Ascending aorta (tissue), 2 donors: Measurements from ENCODE around the gene GMCL2. TPM values are rescaled to one million over a fixed set of nuclear protein-coding genes. Genes with fewer than 3 reads are reported as not detected.

ENCODE experiments used
- DNase-seq, 2 donors: peaks; one replicate each; pipeline ENCODE4 v3.0.0-alpha.2; 2019; ENCODE audit warnings: low spot score in 2 of 2
- H3K27ac ChIP-seq, 2 donors: fragments of 200-600 bp; sonication (generic); one replicate each; pipeline ENCODE4 v1.5.1; 2016 to 2017; ENCODE audit warnings: mild to moderate bottlenecking in 1 of 2
- H3K27me3 ChIP-seq: fragments of 200-600 bp; sonication (generic); one replicate; pipeline ENCODE4 v1.5.1; 2017
- H3K36me3 ChIP-seq, 2 donors: fragments of 200-600 bp; sonication (generic); one replicate each; pipeline ENCODE4 v1.5.1; 2016
- H3K4me1 ChIP-seq, 2 donors: fragments of 200-600 bp; sonication (generic); one replicate each; pipeline ENCODE4 v1.5.1; 2016 to 2017; ENCODE audit warnings: mild to moderate bottlenecking in 1 of 2
- H3K4me3 ChIP-seq, 2 donors: fragments of 200-600 bp; sonication (generic); one replicate each; pipeline ENCODE4 v1.5.1; 2016 to 2017; ENCODE audit warnings: mild to moderate bottlenecking in 1 of 2
- H3K9me3 ChIP-seq, 2 donors: fragments of 200-600 bp; sonication (generic); one replicate each; pipeline ENCODE4 v1.5.1; 2016
- intact Hi-C: fragments of 100-400 bp; cut with DNase I; formaldehyde crosslinking; loops from one replicate; pipeline ENCODE4 v1.15.1; 2023
- total RNA-seq: library from RNA; depleted of rRNA; stranded (reverse); fragments of >200 nt; gene quantifications from one replicate; pipeline ENCODE4 v1.1.0, GENCODE V29; 2016
- TF ChIP-seq, protein P1 (sequence below), 3 experiments: fragments of 200-600 bp in 2 of 3; fragments of 450-650 bp in 1 of 3; sonication (generic) in 2 of 3; IDR thresholded peaks; one replicate each; pipeline ENCODE4 v1.5.1; 2016 to 2019; ENCODE audit warnings: antibody characterized with exemption in 3 of 3, mild to moderate bottlenecking in 1 of 3, moderate library complexity in 1 of 3

The GMCL2 gene
- total RNA-seq, 1 donor from 2014 or later = not detected

- Histone ChIP-seq H3K27ac (no peak overlapping the region), H3K36me3 (peaks cover 16 to 44% of the 10 kb centered on the region in 2 donors), H3K27me3 (no peaks in the 10 kb centered on the region), H3K9me3 (no peaks in the 10 kb centered on the region), H3K4me1 (no peaks in the 10 kb centered on the region), H3K4me3 (no peak overlapping the region)
- intact Hi-C loops = no loop called here
- TF ChIP-seq, protein P1, sequence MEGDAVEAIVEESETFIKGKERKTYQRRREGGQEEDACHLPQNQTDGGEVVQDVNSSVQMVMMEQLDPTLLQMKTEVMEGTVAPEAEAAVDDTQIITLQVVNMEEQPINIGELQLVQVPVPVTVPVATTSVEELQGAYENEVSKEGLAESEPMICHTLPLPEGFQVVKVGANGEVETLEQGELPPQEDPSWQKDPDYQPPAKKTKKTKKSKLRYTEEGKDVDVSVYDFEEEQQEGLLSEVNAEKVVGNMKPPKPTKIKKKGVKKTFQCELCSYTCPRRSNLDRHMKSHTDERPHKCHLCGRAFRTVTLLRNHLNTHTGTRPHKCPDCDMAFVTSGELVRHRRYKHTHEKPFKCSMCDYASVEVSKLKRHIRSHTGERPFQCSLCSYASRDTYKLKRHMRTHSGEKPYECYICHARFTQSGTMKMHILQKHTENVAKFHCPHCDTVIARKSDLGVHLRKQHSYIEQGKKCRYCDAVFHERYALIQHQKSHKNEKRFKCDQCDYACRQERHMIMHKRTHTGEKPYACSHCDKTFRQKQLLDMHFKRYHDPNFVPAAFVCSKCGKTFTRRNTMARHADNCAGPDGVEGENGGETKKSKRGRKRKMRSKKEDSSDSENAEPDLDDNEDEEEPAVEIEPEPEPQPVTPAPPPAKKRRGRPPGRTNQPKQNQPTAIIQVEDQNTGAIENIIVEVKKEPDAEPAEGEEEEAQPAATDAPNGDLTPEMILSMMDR (IDR thresholded peaks at IDR 0.05) = no peak
- no peak for DNase-seq
These were observed 37.2 kb upstream of the GMCL2 start for GRCh38 chr5:178224403-178224802.

- DNase-seq = no peak
- no peak overlapping the region for H3K4me3 ChIP-seq
- no peaks in the 10 kb centered on the region for H3K9me3 ChIP-seq
- peaks cover 16 to 42% of the 10 kb centered on the region in 2 donors for H3K36me3 ChIP-seq
- no peaks in the 10 kb centered on the region for H3K4me1 ChIP-seq
- TF ChIP-seq, protein P1 (IDR thresholded peaks at IDR 0.05) = no peak
- H3K27ac ChIP-seq = no peak overlapping the region
- no peaks in the 10 kb centered on the region for H3K27me3 ChIP-seq
- intact Hi-C loops = no loop called here
These were observed 36.7 kb upstream of the GMCL2 start for GRCh38 chr5:178223828-178224335.

- TF ChIP-seq, protein P1 (IDR thresholded peaks at IDR 0.05) = no peak
- no peaks in the 10 kb centered on the region for H3K9me3 ChIP-seq
- peaks cover 10 to 41% of the 10 kb centered on the region in 2 donors for H3K36me3 ChIP-seq
- no peak for DNase-seq
- H3K27me3 ChIP-seq = no peaks in the 10 kb centered on the region
- intact Hi-C loops = no loop called here
- no peak overlapping the region for H3K4me3 ChIP-seq
- no peaks in the 10 kb centered on the region for H3K4me1 ChIP-seq
- H3K27ac ChIP-seq = no peak overlapping the region
These were observed 36.1 kb upstream of the GMCL2 start for GRCh38 chr5:178223196-178223773.

DNA sequence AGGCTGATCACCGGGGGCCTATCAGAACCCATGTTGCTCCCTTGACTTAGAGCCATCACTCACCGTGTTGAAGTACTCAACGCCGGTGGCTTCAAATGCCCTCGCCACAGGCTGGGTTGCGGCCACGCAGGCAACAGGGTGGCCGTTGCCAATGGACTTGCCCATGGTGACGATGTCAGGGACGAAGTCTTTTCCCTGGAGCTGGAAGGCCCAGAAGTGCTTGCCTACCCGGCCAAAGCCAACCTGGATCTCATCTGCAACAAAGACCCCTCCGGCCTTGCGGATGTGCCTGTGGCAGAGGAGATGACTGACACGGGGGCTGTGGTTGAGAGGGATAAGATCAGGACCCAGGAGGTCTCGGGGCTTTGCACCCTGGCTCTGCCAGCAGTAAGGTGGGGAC lies 35.1 kb upstream of the GMCL2 start:
- TF ChIP-seq, protein P1 (IDR thresholded peaks at IDR 0.05) = no peak
- intact Hi-C loops = no loop called here

DNA sequence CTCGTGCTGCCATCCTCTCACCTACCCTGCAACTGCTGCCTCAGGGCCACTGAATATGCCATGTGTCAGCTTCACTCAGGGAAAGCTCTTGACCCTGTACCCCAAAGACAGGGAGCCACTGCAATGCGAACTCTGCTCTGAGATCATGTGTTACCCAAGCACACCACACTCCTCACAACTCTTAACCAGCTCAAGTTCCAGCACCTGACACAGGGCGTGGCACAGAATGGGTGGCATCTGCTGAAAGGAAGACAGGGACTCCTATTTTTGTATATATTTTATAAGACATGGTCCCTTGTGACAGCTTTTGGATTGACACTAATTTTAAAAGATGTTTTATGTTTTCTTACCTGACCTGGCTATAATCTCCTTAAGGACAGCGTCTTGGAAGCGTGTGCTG lies 34.7 kb upstream of the GMCL2 start:
- Histone ChIP-seq H3K36me3 (peaks cover 5 to 32% of the 10 kb centered on the region in 2 donors), H3K9me3 (no peaks in the 10 kb centered on the region), H3K4me1 (no peaks in the 10 kb centered on the region), H3K4me3 (no peak overlapping the region), H3K27ac (no peak overlapping the region), H3K27me3 (no peaks in the 10 kb centered on the region)
- no peak for DNase-seq
- intact Hi-C loops = no loop called here
- TF ChIP-seq, protein P1 (IDR thresholded peaks at IDR 0.05) = no peak

More for the DNA sequence above, 35.1 kb upstream of the GMCL2 start:
- Histone ChIP-seq H3K4me3 (no peak overlapping the region), H3K27ac (no peak overlapping the region), H3K27me3 (no peaks in the 10 kb centered on the region), H3K36me3 (peaks cover 4 to 33% of the 10 kb centered on the region in 2 donors), H3K9me3 (no peaks in the 10 kb centered on the region), H3K4me1 (no peaks in the 10 kb centered on the region)
- DNase-seq = no peak
